ENCODE measurements around the gene OR1J4.
"Not testable (repeated sequence)": the region's sequence is repeated elsewhere in the genome, so short reads cannot be mapped to it uniquely, and the experiment has no call there.

OR1J4 gene, protein sequence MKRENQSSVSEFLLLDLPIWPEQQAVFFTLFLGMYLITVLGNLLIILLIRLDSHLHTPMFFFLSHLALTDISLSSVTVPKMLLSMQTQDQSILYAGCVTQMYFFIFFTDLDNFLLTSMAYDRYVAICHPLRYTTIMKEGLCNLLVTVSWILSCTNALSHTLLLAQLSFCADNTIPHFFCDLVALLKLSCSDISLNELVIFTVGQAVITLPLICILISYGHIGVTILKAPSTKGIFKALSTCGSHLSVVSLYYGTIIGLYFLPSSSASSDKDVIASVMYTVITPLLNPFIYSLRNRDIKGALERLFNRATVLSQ

DNA sequence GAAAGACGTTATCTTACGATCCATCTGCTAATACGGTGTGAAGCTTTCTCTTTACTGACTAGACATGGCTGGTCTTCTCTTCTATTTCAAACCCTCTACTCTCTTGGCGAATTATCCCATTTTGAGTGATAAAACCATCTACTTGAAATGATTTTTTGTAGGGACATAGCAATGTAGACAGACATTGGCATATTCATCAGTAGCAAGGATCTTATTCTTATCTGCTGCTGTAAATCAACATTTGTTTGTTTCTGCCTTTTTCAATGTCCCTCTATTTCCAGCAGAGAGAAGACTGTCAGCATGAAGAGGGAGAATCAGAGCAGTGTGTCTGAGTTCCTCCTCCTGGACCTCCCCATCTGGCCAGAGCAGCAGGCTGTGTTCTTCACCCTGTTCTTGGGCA is at the start of gene OR1J4:
TSS of gene OR1J4 (plus strand) at position 301 of the 400 bp plus-strand sequence. CDS start at position 301, 0 bp downstream.
- DNase-seq (ENCODE audit: low read depth in 2 of 2): no peak

DNA sequence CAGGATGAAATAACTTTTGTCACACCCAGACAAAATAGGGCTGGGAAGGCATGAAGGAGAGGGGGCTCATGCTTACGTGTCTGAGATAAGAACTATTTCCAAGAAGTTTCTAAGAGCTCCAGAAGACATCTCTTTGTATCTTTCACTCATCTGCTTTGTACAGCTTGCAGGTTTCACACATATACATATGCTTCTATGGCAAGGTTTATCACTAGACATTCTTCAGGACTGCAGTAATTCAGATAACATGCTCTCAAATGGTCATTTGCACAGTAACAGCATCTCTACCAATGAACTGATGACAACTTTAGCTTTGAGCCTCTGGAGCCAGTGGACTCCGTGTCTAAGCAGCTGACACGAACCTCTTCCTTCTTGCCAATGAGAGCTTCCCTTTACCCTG is 44.4 kb upstream of the OR1J4 start:
- no peak for DNase-seq (ENCODE audit: low read depth in 2 of 2)

DNA sequence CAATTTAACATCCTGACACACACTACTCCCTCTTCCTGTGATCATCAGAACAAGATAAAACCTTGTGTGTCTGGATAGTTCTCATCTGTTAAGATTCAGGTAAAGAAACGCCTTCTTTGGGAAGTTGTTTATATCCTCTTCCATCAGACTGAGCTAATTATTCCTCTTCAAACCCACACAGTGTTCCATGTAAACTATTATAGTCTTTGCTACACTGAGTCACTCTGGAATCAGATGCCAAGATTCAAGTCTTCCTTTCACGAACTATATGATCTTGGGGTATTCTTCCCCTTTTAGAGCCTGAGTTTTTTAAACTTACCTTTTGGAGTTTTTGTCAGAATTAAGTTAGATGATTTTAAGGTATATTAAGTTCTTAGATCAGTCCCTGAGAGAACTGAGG is 43.2 kb upstream of the OR1J4 start:
- no peak for DNase-seq (ENCODE audit: low read depth in 2 of 2)

DNA sequence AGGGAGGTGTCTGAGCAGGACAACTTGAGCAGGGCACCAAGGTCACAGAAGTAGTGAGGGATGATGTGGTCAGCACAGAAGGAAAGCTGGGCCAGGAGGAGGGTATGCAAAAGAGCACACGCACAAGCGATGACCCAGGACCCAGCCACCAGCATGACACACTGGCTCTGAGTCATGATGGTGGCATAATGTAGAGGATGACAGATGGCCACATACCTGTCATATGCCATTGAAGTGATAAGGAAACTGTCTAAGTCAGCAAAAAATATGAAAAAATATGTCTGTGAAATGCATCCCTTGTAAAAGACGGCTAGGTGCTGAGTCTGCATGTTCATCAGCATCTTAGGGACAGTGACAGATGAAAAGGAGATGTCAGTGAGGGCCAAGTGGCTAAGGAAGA is 41.6 kb upstream of the OR1J4 start:
- DNase-seq (ENCODE audit: low read depth in 2 of 2): no peak

DNA sequence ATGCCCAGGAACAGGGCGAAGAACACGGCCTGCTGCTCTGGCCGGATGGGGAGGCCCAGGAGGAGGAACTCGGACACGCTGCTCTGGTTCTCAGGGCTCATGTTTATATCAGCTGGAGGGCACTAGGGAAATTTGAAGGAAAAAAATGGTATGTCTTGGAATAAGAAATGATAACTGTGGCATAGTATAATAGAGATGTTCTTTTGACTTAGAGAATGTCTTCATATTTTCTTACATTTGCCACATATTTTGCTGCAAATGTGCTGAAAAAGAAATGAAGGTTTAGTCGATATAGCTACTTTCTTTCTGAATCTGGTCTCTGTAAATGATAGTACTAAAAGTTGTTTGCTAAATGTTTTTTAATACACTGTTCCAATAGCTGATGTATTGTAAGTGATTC is 41.1 kb upstream of the OR1J4 start, which contains the start of gene OR1J1:
TSS of gene OR1J1 (minus strand) at position 101 of the 400 bp plus-strand sequence. CDS start at position 101, 0 bp downstream.
- no peak for DNase-seq (ENCODE audit: low read depth in 2 of 2)

DNA sequence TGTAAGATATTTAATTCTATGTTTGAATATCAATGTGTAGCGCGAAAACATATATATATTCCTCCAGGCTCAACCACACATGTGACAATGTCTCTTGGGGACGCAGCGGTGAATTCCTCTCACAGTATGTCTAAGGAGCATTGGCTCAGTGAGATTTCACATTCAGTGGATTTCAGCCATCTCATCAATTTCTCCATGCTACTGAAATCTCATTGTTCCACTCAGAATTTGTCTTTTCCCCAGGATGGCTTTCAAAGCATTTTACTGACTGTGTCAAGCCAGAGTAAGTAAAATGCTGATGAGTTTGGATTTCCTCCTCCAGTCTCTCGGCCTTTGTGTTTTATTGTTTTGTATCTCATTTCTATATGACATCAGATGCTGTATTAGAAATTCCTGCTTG is 39.9 kb upstream of the OR1J4 start:
- no peak for DNase-seq (ENCODE audit: low read depth in 2 of 2)

DNA sequence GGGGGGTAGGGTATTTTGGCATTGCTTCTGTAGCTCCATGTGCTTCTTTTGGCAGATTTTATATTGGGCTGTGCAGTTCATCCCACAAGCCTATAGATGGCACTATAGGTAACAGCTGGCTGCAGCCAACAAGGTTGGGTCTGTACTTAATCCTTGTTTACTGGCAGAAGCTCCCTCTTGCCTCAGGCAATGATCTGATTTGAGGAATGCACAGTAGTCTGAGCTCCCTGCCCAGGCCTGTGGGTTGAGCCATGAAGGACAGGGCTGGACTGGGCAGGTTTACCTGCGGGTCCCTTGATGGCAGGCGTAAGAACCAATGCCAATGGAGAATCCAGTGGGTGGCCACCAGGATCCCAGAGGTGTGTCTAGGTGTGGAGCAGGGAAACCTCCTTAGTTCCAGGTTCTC is 20.1 kb upstream of the OR1J4 start:
- no peak for DNase-seq (ENCODE audit: low read depth in 2 of 2)

DNA sequence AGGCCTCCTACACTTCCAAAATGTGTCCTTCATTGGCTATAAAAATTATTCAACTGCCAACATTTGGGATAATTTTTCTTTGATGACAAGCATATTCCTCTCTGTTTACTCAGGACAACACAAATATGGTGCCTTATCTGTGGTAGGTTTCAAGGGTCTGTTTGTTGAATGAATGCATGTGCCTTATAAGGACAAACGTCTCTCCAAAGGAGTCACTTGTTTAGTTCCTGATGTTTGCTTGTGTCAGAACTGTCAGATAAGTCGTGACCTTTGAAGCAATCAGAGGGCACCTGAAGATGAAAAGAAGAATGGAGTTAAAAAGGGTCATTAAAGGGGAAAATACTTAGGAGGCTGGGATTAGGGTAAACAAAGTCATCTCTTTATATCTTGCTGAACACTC is 12.0 kb upstream of the OR1J4 start:
- no peak for DNase-seq (ENCODE audit: low read depth in 2 of 2)

DNA sequence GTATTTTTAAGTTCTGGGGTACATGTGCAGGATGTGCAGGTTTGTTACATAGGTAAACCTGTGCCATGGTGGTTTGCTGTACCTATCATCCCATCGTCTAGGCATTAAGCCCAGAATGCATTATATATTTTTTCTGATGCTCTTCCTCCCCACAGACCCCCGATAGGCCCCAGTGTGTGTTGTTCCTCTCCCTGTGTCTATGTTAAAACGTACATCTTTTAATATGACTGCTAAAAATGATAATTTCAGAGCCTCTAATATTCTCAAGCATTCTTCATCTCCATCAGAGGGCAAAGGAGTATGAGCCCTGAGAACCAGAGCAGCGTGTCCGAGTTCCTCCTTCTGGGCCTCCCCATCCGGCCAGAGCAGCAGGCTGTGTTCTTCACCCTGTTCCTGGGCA is 8.4 kb upstream of the OR1J4 start, which contains the start of gene OR1J2:
TSS of gene OR1J2 (plus strand) at position 301 of the 400 bp plus-strand sequence. CDS start at position 301, 0 bp downstream.
- DNase-seq (ENCODE audit: low read depth in 2 of 2): no peak

DNA sequence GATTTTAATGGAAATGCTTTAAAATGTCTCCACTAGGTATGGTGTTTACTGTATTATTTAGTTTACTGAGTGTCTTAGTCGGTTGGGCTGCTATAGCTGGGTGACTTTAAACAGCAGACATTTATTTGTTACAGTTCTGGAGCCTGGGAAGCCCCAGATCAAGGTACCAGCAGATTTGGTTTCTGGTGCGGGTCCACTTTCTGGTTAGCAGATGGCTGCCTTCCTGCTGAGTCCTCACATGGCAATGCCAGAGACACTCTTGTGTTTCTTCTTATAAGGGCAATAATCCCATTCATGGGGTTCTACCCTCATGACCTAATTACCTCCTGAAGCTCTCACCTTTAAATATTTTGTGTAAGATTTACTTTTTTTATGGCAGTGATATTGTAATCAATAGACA is 715 bp upstream of the OR1J4 start:
- DNase-seq (ENCODE audit: low read depth in 2 of 2): no peak

DNA sequence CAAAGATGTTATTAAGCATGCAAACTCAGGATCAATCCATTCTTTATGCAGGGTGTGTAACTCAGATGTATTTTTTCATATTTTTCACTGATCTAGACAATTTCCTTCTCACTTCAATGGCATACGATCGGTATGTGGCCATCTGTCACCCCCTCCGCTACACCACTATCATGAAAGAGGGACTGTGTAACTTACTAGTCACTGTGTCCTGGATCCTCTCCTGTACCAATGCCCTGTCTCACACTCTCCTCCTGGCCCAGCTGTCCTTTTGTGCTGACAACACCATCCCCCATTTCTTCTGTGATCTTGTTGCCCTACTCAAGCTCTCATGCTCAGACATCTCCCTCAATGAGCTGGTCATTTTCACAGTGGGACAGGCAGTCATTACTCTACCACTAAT is 435 bp downstream of the OR1J4 start:
- no peak for DNase-seq (ENCODE audit: low read depth in 2 of 2)

DNA sequence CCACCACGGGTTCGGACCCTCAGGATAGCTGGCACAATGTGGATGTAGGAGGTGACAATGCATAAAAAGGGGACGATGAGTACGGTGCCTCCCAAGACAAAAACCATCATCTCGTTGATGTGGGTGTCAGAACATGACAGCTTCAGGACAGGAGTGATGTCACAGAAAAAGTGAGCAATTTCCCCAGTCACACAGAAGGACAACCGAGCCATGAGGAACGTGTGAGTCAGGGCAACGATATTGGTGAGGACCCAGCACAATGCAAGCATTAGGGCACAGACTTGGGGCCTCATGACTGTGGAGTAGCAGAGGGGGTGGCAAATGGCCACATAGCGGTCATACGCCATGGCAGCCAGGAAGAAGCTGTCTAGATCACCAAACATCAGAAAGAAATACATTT is 7.7 kb downstream of the OR1J4 start:
- DNase-seq (ENCODE audit: low read depth in 2 of 2): no peak

DNA sequence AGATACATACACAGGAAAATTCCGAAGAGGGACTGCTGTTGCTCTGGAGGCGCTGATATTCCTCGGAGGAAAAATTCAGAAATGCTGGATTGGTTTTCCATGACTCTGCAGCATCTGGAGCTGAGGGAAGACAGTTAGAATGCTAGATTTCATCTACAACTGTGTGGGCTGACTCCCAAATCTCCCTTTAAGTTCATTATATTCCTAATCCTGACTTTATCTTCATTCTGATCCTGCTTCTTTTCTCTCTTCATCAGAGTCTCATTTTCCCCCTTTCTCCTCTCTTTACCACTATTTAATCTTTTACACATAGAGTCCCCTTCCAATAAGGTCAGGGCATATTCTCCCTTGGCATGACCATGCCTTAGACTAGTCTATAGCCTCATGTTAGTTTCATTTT is 8.3 kb downstream of the OR1J4 start, which contains the start of gene OR1N1:
TSS of gene OR1N1 (minus strand) at position 101 of the 400 bp plus-strand sequence. CDS start at position 101, 0 bp downstream.
- DNase-seq (ENCODE audit: low read depth in 2 of 2): no peak

DNA sequence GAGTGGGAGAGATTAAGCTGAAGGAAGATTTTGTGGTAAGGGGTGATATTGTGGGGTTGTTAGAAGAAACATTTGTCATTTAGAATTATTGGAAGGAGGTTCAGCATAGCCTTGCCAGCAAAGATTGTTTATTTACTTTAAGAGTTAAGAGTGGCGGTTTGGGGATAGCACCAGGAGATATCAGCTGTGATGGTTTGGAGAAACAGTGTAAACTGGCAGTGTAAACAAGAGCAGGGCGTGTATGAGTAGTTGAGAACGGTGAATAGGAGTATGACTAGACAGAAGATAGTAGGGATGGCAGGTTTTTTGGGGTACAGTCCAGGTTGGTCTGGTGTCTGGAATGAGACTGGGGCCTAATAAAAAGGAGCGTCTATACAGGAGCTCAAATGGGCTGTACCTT is 12.2 kb downstream of the OR1J4 start:
- not testable (repeated sequence) for DNase-seq (ENCODE audit: low read depth in 2 of 2)

DNA sequence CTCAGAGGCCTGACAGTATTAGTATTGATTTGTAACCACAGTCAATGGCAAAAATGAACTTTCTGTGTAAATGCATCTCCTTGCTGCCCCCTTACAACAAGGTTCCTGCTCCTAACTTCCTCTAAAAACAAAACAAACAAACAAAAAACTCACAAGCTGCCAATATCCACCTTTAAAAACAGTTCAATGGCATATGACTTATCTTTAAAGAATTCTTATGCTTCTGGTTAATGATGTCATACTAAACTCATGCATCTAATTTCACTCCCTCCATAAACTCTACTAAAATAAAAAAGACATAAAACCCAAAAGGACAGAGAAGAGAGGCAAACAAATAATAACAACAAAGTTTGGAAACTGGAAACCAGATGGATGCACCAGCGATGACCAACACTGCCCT is 17.2 kb downstream of the OR1J4 start:
- no peak for DNase-seq (ENCODE audit: low read depth in 2 of 2)

DNA sequence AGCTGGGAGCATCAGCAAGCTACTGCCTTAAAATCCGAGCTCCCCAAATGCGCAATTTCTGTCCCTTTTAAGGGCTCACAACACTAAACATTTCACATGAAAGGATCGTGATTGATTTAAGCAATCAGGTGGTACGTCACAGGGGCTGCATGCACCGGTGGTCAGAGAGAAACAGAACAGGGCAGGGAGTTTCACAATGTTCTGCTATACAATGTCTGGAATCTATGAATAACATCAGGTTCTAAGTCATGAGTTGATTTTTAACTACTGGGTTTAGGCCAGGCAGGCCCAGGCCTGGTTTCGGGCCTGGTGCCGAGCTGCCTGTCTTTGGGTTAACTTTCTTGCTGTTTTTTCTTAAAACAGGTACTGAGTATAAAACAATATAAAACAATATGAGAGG is 18.1 kb downstream of the OR1J4 start:
- DNase-seq (ENCODE audit: low read depth in 2 of 2): not testable (repeated sequence)

DNA sequence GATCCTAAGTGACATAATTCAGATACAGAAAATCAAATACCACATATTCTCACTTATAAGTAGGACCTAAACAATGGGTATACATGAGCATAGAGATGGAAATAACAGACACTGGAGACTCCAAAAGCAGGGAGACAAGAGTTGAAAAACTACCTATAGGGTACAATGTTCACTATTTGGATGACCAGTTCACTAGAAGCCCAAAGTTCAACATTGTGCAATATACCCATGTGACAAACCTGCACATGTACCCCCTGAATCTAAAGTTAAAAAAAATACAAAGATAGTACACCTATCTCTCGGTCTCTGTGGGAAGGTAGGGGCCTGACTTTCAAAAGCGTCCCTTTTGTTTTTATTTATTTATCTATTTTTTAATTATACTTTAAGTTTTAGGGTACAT is 19.8 kb downstream of the OR1J4 start:
- no peak for DNase-seq (ENCODE audit: low read depth in 2 of 2)

DNA sequence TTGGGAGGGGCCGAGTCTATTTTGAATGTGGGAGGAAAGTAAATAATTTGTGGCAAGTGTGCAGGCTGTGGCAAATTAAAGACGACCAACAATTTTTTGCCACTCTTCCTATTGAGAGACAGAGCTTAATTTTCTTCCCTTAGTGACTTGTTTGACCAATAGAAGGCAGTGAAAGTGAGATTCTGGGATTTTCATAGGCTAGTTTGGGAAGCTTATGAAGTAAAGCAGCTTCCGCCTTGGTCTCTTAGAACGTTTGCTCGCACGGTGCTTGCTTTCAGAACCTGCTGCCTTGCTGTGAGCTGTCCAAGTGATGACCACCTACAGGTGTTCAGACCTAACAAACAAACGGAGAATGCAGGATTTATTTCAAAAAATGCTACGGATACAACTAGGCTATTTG is 27.3 kb downstream of the OR1J4 start:
- no peak for DNase-seq (ENCODE audit: low read depth in 2 of 2)

DNA sequence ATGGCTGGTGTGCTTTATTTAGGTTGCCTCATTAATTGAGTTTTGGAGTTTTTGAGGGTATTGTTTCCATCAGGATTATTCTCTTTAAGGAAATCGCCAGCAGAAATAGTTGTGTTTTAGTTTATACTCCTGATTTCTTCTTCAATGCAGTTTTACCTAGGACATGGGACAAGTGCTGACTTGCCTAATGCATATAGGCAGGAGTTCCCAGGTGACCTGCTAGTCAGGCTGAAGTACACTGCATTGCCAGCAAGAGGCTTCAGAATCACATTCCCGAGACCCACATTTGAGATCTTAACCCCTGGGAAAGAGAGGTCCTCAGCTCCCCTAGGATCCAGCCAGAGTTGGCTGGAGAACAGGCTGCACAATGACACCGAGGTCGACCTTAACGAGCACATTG is 32.4 kb downstream of the OR1J4 start:
- no peak for DNase-seq (ENCODE audit: low read depth in 2 of 2)

DNA sequence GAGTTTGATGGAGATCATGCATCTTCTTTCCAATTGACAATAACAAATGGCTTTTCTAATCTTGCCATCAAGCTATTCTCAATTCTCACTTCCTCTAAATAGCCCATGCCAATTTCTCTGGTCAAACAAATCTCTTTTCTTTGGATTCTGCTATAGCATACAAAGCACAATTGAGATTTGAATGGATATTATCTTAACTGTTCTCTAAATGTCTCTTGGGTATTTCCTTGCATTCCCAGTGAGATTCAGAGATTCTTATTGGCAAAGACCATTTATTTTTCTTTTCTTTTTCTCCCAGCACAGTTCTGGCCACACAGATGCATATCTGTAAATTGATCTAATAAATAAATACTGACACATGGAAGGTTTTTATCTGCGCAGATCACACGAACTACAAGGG is 33.9 kb downstream of the OR1J4 start, which contains the start of gene OR1N2:
TSS of gene OR1N2 (plus strand) at position 301 of the 400 bp plus-strand sequence. CDS start 100 bp downstream, outside the sequence.
- no peak for DNase-seq (ENCODE audit: low read depth in 2 of 2)

DNA sequence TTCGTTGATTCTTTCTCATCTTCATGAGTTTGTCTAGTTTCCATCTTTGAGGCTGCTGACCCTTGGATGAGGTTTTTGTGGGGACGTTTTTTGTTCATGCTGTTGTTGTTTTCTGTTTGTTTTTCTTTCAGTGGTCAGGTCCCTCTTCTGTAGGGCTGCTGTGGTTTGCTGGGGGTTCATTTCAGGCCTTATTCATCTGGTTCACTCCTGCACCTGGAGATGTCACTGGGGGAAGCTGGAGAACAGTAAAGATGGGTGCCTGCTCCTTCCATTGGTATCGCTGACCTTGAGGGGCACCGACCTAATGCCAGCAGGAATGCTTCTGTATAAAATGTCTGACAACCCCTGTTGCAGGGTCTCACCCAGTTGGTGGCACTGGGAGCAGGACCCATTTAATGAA is 42.5 kb downstream of the OR1J4 start:
- no peak for DNase-seq (ENCODE audit: low read depth in 2 of 2)

DNA sequence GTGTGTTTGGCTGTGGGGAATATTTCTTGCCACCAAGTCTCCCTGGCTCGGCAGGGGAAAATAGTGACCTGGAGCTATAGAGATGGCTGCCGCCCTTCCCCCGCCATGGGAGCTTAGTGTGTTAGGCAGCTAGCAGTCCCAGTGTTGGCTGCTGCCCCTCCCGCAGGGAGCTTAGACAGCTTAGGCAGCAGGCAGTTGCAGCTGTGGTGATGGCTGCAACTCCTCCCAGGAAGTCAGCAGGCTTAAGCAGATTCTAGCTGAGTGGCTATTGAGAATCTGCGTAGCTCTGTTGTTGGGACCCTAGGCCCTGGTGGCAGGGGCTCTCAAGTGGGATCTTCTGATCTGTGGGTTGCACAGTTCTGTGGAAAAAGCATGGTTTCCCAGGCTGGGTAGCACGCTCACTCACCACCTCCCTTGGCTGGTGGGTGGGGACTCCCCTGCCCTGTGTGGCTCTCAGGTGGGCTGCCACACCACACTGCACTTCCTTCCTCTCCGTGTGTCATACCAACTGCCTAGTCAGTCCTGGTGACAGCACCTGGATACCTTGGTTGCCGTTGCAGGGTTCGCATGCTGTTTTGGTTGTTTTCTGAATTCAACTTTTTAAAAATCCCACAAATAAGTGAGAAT is 43.3 kb downstream of the OR1J4 start:
- DNase-seq (ENCODE audit: low read depth in 2 of 2): no peak

DNA sequence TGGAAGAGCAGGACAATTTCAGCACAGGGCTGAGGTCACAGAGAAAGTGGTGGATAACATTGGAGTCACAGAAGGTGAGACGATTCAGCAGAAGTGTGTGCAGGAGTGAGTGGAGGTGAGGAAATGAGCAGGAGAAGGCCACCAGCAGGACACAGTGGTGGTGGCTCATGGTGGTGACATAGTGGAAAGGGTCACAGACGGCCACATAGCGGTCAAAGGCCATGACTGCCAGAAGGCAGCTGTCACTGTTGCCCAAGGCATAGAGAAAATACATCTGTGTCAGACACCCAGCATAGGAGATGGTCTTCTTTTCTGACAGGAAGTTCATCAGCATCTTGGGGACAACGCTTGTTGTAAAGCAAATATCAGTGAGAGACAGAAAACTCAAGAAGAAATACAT is 49.0 kb downstream of the OR1J4 start:
- no peak for DNase-seq (ENCODE audit: low read depth in 2 of 2)
